Endodermal cell (in vitro differentiated cells): ENCODE results near the gene DAB1. TPM values are rescaled to one million over a fixed set of nuclear protein-coding genes. Genes with fewer than 3 reads are reported as not detected.

Experiments
- DNase-seq: peaks from one replicate; pipeline ENCODE4 v3.0.0-alpha.2; 2017
- H3K27ac ChIP-seq: 2 replicates; pipeline ENCODE4 v1.5.1; 2013; ENCODE audit warnings: mild to moderate bottlenecking, low read depth, low read length, moderate library complexity
- H3K27me3 ChIP-seq: 2 replicates; pipeline ENCODE4 v1.6.1; 2013; ENCODE audit warnings: mild to moderate bottlenecking, low read length, moderate library complexity; ENCODE audit not compliant: insufficient read depth, control insufficient read depth, poor library complexity, severe bottlenecking
- H3K36me3 ChIP-seq: 2 replicates; pipeline ENCODE4 v1.7.0; 2013; ENCODE audit warnings: mild to moderate bottlenecking, low read length, moderate library complexity; ENCODE audit not compliant: control insufficient read depth, insufficient read depth
- H3K4me1 ChIP-seq: one replicate; pipeline ENCODE4 v1.7.0; 2013; ENCODE audit warnings: low read length; ENCODE audit not compliant: control insufficient read depth, insufficient read depth
- H3K4me3 ChIP-seq: 2 replicates; pipeline ENCODE4 v1.5.1; 2013; ENCODE audit warnings: mild to moderate bottlenecking, low read length, moderate library complexity
- H3K9ac ChIP-seq: 2 replicates; pipeline ENCODE4 v1.6.1; 2013; ENCODE audit warnings: mild to moderate bottlenecking, low read length, moderate library complexity; ENCODE audit not compliant: poor library complexity, severe bottlenecking; ENCODE audit errors: extremely low read depth
- H3K9me3 ChIP-seq: 2 replicates; pipeline ENCODE4 v1.6.1; 2013; ENCODE audit warnings: mild to moderate bottlenecking, low read length, moderate library complexity; ENCODE audit not compliant: control insufficient read depth
- H3K27ac Mint-ChIP-seq: 2 replicates; pipeline ENCODE4 v1.8.0; 2020; ENCODE audit warnings: mixed read lengths
- H3K27me3 Mint-ChIP-seq: 2 replicates; pipeline ENCODE4 v1.8.0; 2021; ENCODE audit warnings: mild to moderate bottlenecking, mixed read lengths; ENCODE audit not compliant: insufficient read depth
- H3K36me3 Mint-ChIP-seq: 2 replicates; pipeline ENCODE4 v1.8.0; 2020; ENCODE audit warnings: low read depth, mixed read lengths
- H3K4me1 Mint-ChIP-seq: 2 replicates; pipeline ENCODE4 v1.8.0; 2020; ENCODE audit warnings: mixed read lengths
- H3K4me3 Mint-ChIP-seq: 2 replicates; pipeline ENCODE4 v1.8.0; 2020; ENCODE audit warnings: mild to moderate bottlenecking, moderate library complexity, mixed read lengths
- H3K9me3 Mint-ChIP-seq: 2 replicates; pipeline ENCODE4 v1.8.0; 2020; ENCODE audit warnings: mild to moderate bottlenecking, mixed read lengths
- whole genome bisulfite sequencing, 2 experiments: methylation state at CpG; one replicate each; pipeline versions ENCODE4 v1.1.5 to v1.1.7; 2013; ENCODE audit warnings: missing lambda C conversion rate in 2 of 2, mixed read lengths in 1 of 2; ENCODE audit not compliant: insufficient coverage in 1 of 2, insufficient read length in 1 of 2; 5-methylcytosine and 5-hydroxymethylcytosine counted together
- total RNA-seq, 2 donors: library from RNA; stranded (reverse); fragmentation: NEBNext Ultra II Directional in 1 of 2; extraction: Animal tissue kit (Norgen Biotek cat#: 25700) in 1 of 2; gene quantifications; 2 replicates in 1 of 2; 3 replicates in 1 of 2; pipeline ENCODE4 v1.2.1, GENCODE V29; 2021
- TF ChIP-seq, protein P1 (sequence below): fragments of 200-600 bp; sonication (generic); conservative IDR thresholded peaks from 2 replicates; pipeline ENCODE4 v1.5.0; 2021; ENCODE audit warnings: antibody characterized with exemption, mild to moderate bottlenecking

The DAB1 gene
- total RNA-seq, 2 donors from 2014 or later: 32.0 to 36.2 TPM

DNA sequence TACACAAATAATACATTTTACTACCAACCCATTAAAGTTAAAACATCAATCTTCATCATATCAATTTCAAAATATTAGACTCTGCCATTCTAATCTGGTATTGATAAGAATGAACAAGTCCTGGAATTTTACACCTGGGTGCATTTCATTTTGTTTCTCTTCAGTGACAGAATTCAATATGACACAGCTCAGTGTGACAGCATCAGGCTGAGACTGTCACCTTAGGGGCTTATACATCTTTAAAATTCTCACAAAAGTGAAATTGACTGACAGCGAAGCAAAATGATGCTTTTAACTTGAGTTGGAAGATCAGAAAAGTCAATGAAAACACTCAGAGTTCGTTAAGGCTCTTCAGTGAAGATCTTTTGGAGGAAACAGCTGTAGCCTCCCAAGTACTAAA is 213.0 kb downstream of the DAB1 start:
- H3K9me3 ChIP-seq: no peaks in the 10 kb centered on the region
- H3K27me3 ChIP-seq: no peaks in the 10 kb centered on the region
- TF ChIP-seq, protein P1, sequence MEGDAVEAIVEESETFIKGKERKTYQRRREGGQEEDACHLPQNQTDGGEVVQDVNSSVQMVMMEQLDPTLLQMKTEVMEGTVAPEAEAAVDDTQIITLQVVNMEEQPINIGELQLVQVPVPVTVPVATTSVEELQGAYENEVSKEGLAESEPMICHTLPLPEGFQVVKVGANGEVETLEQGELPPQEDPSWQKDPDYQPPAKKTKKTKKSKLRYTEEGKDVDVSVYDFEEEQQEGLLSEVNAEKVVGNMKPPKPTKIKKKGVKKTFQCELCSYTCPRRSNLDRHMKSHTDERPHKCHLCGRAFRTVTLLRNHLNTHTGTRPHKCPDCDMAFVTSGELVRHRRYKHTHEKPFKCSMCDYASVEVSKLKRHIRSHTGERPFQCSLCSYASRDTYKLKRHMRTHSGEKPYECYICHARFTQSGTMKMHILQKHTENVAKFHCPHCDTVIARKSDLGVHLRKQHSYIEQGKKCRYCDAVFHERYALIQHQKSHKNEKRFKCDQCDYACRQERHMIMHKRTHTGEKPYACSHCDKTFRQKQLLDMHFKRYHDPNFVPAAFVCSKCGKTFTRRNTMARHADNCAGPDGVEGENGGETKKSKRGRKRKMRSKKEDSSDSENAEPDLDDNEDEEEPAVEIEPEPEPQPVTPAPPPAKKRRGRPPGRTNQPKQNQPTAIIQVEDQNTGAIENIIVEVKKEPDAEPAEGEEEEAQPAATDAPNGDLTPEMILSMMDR: no peak
- H3K27me3 Mint-ChIP-seq: no peaks in the 10 kb centered on the region
- H3K4me3 Mint-ChIP-seq: no peak overlapping the region
- no peak overlapping the region for H3K27ac ChIP-seq
- H3K4me3 ChIP-seq: no peak overlapping the region
- no peak overlapping the region for H3K27ac Mint-ChIP-seq
- H3K4me1 ChIP-seq: no peaks in the 10 kb centered on the region
- WGBS, 2 experiments: 90 to 95% methylated on average over 2 of the region's 2 CpGs
- DNase-seq: no peak
- H3K36me3 Mint-ChIP-seq: no peaks in the 10 kb centered on the region
- no peak overlapping the region for H3K9ac ChIP-seq
- no peaks in the 10 kb centered on the region for H3K36me3 ChIP-seq
- H3K9me3 Mint-ChIP-seq: no peaks in the 10 kb centered on the region
- H3K4me1 Mint-ChIP-seq: peaks cover 6% of the 10 kb centered on the region

DNA sequence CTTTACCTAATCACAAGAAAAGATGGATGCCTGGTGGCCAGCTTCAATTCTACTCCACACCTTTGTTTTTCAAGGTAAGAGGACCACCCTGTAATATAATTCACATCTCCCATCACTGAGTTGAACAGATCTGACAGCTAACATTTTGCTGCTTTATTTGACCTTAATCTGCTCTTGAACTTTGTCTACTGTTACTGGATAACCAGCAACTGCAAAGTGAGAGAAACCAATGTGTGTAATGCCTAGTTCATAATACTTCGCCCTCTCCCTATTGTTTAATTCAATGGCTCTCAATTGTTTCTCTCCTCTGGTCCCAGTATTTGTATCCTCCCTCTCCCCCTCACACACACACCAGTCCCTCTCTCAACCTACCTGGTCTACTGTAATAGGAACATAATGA is 214.4 kb downstream of the DAB1 start:
- TF ChIP-seq, protein P1: no peak
- Mint-ChIP-seq H3K27me3 (no peaks in the 10 kb centered on the region), H3K9me3 (no peaks in the 10 kb centered on the region), H3K27ac (no peak overlapping the region), H3K36me3 (no peaks in the 10 kb centered on the region), H3K4me3 (no peak overlapping the region), H3K4me1 (peaks cover 18% of the 10 kb centered on the region)
- no peak overlapping the region for H3K9ac ChIP-seq
- peaks cover 2% of the 10 kb centered on the region for H3K4me1 ChIP-seq
- no peaks in the 10 kb centered on the region for H3K36me3 ChIP-seq
- no peak overlapping the region for H3K4me3 ChIP-seq
- H3K27ac ChIP-seq: no peak overlapping the region
- WGBS, 2 experiments: 89 to 96% methylated on average over 1 of the region's 1 CpG
- no peak for DNase-seq
- no peaks in the 10 kb centered on the region for H3K27me3 ChIP-seq
- no peaks in the 10 kb centered on the region for H3K9me3 ChIP-seq

DNA sequence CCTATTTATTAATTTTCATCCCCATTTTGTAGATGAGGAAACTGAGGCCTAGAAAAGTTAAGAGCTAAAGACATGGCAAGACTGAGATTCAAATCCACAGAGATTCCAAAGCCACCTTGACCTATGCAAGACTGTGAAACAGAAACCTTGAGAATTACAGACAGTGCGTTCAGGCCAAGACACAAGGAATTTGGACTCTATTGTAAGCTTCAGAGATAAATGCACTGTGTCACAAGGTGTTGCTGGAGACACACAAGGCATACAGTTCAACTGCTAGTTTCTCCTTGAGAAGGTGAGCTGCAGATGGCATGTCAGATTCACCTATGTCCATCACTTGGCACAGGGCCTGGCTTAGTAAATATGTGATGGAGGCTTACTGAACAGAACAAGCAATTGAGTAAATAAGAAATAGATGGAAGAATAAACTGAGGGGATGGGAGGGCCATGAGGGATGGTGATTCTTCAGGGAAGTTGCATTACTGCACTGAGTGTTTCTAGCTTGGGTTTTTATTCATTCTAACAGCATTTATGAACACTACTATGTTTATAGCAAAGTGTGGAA is 215.0 kb downstream of the DAB1 start:
- no peaks in the 10 kb centered on the region for H3K9me3 ChIP-seq
- no peaks in the 10 kb centered on the region for H3K27me3 ChIP-seq
- no peak overlapping the region for H3K27ac Mint-ChIP-seq
- no peaks in the 10 kb centered on the region for H3K9me3 Mint-ChIP-seq
- 91 to 100% methylated on average over 1 of the region's 1 CpG for WGBS, 2 experiments
- no peaks in the 10 kb centered on the region for H3K36me3 ChIP-seq
- TF ChIP-seq, protein P1: no peak
- H3K27me3 Mint-ChIP-seq: no peaks in the 10 kb centered on the region
- no peaks in the 10 kb centered on the region for H3K36me3 Mint-ChIP-seq
- no peak overlapping the region for H3K27ac ChIP-seq
- H3K9ac ChIP-seq: no peak overlapping the region
- H3K4me1 Mint-ChIP-seq: peaks cover 22% of the 10 kb centered on the region
- DNase-seq: no peak
- no peak overlapping the region for H3K4me3 Mint-ChIP-seq
- H3K4me1 ChIP-seq: peaks cover 2% of the 10 kb centered on the region
- no peak overlapping the region for H3K4me3 ChIP-seq
